ENCODE measurements around the gene KRT37.

Gene KRT37

GRCh38 chr17:41413982-41414381, 10.4 kb downstream of the KRT37 start:
- no peak for TF ChIP-seq CTCF (IDR thresholded peaks at IDR 0.05; ENCODE audit: control insufficient read depth, insufficient read depth, low read depth, low read length, missing control alignments)
- no peak overlapping the region for H3K4me3 ChIP-seq (ENCODE audit: control insufficient read depth, low read depth, low read length)

DNA sequence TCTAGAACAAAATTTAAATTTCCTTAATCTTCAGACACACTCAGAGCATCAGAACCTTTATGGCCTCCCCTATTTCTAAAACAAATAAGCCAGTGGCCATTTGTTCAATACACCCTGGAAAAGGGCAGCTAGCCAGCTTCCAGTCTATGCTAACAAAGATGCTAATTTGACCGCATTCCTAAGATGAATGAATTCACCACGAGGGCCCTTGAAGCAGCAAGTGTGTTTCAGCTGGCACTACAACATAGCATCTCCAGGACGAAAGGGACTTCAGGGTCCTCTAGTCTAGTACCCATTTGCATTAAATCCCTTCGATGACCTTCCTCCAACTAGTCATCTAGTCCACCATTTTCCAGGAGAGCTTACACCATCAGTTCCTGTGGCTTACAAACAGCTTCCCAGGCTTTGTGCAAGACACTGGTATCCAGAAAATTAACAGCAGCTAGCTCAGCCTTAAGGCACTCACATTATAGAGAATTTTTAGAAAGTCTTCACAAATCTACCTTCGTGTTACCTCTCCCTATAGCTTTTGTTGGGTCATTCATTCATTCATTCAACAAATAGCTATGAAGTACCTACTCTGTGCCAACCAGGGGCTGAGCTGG, 10.9 kb downstream of the KRT37 start:
- TF ChIP-seq CTCF (IDR thresholded peaks at IDR 0.05; ENCODE audit: control insufficient read depth, insufficient read depth, low read depth, low read length, missing control alignments), result no peak
- no peak overlapping the region for H3K4me3 ChIP-seq (ENCODE audit: control insufficient read depth, low read depth, low read length)
- DNase-seq (ENCODE audit: low read depth), result no peak

More at GRCh38 chr17:41413982-41414381, 10.4 kb downstream of the KRT37 start:
- no peak for DNase-seq (ENCODE audit: low read depth)

GRCh38 chr17:41411072-41411840, 13.1 kb downstream of the KRT37 start:
- H3K4me3 ChIP-seq (ENCODE audit: control insufficient read depth, low read depth, low read length), result no peak overlapping the region
- TF ChIP-seq CTCF (IDR thresholded peaks at IDR 0.05; ENCODE audit: control insufficient read depth, insufficient read depth, low read depth, low read length, missing control alignments), result no peak
- no peak for DNase-seq (ENCODE audit: low read depth)

- DNase-seq (ENCODE audit: low read depth), result no peak
- TF ChIP-seq CTCF (IDR thresholded peaks at IDR 0.05; ENCODE audit: control insufficient read depth, insufficient read depth, low read depth, low read length, missing control alignments), result no peak
- H3K4me3 ChIP-seq (ENCODE audit: control insufficient read depth, low read depth, low read length), result no peak overlapping the region
Observed at GRCh38 chr17:41407226-41407625, 17.2 kb downstream of the KRT37 start.

GRCh38 chr17:41406205-41406604, 18.2 kb downstream of the KRT37 start:
- no peak overlapping the region for H3K4me3 ChIP-seq (ENCODE audit: control insufficient read depth, low read depth, low read length)
- peak; percentile 14 for TF ChIP-seq CTCF (IDR thresholded peaks at IDR 0.05; ENCODE audit: control insufficient read depth, insufficient read depth, low read depth, low read length, missing control alignments)
- no peak for DNase-seq (ENCODE audit: low read depth)

DNA sequence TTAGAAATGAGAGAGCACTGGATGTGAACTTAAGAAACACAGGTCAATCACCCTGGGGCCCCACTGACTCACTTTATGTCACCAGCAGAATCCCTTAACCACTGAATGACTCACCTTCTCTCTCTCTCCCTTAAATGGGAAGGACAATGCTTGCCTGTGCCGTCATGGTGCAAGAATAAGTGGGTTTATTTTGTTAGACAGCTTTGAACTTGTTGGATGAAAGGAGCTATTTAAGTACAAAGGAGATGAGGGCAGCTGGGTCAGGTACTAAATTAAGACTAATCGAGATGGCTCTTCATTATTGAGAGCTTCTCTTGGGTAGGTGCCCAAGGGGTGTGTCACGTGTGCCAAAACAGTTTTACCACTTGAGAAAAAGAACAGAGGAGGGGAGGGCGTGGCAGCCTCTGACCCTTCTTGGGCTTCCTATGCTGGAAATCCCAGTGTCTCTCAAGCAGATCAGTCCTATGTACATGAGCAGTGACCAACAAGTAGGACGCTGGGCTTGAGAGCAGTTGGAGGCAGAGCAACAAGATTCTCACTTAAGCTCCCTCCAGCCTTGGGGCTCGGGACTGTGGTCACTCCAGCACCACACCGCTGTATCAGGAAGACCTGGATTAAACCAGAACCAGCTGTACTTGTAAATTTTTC, 20.2 kb downstream of the KRT37 start:
- peak; percentile 91 for DNase-seq (ENCODE audit: low read depth)
- no peak for TF ChIP-seq CTCF (IDR thresholded peaks at IDR 0.05; ENCODE audit: control insufficient read depth, insufficient read depth, low read depth, low read length, missing control alignments)
- H3K4me3 ChIP-seq (ENCODE audit: control insufficient read depth, low read depth, low read length), result no peak overlapping the region

Measured in AG09309 (cell line).